DMS53 (cell line): ENCODE results near the gene ARHGEF4.
A peak's percentile ranks its signal among the peaks of the same experiment; 100 is the strongest.
"Not testable (repeated sequence)": the region's sequence is repeated elsewhere in the genome, so short reads cannot be mapped to it uniquely, and the experiment has no call there.

Experiments
- DNase-seq: peaks from one replicate; lab custom pipeline; 2025; lab: John Stamatoyannopoulos, UW

ARHGEF4 gene

GRCh38 chr2:131052741-131053263 lies 216.1 kb downstream of the ARHGEF4 start:
- no peak for DNase-seq

DNA sequence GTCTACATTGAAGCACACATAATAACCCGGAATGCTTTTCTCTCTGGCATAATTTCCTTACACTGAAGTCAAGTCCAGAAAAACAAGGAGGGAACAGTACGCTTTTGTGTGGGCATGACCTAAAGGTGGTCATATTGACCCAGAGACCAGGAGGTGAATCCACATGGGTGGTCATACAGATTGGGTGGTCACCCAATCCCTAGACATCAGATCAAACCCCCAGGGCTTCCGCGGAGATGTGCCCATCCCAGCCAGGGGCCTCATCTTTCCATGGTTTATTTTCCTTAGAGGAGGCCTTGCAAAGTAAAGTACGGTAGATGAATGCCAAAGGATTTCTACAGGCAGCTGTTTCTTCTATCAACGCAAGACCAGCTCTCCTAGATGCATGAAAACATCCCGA lies 217.8 kb downstream of the ARHGEF4 start:
- DNase-seq, result no peak

GRCh38 chr2:131055169-131056065 lies 218.7 kb downstream of the ARHGEF4 start:
- DNase-seq, result no peak

GRCh38 chr2:131056204-131056931 lies 219.7 kb downstream of the ARHGEF4 start:
- no peak for DNase-seq

- no peak for DNase-seq
Observed at GRCh38 chr2:131056932-131057287, 220.2 kb downstream of the ARHGEF4 start.

GRCh38 chr2:131058214-131058843 lies 221.6 kb downstream of the ARHGEF4 start:
- no peak for DNase-seq

DNA sequence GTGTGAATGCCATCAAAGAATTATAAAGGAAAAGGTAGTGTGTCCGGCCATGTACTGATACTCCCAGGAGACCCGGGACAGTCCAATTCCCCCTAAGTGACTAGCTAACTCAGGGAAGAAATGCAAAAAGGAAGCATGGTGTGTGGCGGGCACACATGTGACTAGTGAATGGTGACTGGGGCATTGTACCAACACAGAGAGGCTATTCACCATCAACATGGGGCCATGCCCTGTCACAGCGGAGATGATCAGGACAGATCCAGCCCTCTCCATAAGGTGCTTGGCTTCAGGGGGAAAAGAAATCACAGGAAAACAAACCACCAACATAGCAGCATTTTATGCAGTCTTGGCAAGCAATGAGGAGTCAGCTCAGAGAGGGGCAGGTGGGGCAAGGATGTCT lies 222.2 kb downstream of the ARHGEF4 start:
- no peak for DNase-seq

DNA sequence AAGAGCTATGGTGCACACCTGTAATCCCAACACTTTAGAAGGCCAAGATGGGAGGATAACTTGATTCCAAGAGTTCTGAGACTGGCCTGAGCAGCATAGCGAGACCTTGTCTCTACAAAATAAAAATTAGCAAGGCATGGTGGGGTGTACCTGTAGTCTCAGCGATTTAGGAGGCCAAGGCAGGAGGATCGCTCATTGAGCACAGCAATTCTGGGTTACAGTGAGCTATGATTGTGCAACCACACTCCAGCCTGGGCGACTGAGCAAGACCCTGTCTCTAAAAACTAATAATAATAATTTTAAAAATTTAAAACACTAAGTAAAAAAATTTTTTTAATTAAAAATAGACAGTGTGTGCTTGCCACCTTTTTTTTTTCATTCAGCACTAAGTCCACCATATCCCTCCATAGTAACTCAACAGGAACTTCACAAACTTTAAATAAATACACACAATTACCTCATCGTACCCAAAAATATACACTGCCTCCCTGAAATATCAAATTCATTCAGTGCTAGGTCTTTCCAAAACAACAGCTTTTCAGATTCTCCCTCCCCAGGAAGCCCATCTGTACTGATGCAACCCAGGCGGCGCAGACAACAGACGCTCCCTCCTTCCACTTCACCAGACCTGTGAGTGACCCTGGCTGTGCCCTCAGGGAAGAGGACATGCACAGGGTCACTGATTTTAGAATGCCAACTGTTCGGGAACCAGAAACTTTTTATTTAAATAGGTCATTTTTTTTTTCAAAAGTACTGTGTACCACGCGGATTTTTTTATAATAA lies 227.0 kb downstream of the ARHGEF4 start:
- DNase-seq, result no peak

DNA sequence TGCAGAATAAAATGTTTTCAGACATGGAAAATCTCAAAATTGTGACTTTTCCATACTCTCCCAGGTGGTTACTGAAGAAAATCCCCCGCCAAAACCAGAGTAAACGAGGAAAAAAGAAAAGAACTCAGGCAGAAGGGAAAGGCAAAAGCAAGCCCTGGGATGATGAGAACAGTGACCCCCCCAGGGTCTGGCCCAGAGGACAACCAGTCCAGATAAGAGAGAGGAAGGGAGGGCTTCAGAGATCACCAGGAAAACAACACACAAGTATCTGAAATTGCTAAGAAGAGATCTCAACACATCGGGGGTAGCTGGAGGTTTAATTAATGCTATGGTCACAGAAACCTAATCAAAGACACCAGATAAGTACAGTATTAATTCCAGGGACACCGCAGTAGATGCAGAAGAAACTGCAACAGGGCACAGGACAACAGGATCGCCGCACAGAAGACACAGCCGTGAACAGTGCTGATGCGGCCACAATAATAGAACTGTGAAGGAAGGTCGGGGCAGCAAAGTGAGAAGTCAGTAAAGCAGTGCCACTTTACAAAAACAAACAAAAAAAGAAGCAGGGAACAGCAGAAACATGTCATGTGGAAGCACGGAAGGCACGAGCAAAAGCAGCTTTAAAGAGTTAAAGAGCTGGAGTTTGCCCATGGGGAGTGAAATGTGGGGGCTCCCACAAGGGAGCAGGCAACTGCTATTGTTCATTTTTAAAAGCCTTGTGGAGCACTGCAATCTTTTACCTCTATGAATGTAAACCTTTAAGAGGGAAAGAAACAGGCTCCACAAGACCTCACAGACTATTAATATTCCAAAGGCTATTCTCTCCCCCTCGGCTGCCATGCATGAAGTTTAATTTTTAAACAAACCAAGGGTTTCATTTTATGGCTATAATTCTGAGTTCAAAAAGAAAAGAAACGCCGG lies 228.1 kb downstream of the ARHGEF4 start:
- DNase-seq, result no peak

DNA sequence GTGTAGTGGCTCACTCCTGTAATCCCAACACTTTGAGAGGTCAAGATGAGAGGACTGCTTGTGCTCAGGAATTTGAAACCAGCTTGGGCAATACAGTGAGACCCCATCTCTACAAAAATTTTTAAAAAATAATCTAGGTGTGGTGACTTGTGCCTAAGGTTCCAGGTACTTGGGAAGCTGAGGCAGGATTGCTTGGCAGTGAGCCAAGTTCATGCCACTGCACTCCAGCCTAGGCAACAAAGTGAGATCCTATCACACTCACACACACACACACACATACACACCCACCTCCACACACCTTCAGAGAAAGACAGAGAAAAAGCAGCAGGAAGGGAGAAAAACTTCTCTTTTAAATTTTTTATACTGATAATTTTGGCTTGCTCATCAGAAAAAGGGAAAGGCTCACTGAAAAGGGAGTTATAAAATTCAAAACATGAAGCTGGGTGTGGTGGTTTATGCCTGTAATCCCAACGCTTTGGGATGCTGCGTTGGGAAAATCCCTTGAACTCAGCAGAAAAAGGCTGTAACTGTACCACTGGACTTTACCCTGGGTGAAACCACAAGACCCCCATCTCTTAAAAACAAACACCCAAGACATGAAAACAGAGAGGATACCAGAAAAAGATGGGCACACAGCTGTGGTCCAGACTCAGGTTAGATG lies 230.9 kb downstream of the ARHGEF4 start:
- DNase-seq, result no peak

DNA sequence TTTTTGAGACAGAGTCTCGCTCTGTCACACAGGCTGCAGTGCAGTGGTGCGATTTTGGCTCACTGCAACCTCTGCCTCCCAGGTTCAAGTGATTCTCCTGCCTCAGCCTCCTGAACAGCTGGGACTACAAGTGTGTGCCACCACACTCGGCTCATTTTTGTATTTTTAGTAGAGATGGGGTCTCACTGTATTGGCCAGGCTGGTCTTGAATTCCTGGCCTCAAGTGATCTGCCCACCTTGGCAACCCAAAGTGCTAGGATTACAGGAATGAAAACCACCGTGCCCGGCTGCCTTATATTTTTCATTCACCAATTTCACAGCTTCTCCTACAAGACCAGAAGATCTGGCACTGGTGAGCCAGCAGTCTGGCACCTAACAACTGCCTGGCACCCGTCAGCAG lies 231.5 kb downstream of the ARHGEF4 start:
- DNase-seq, result not testable (repeated sequence)

- not testable (repeated sequence) for DNase-seq
Observed at GRCh38 chr2:131075578-131075977, 238.9 kb downstream of the ARHGEF4 start.

DNA sequence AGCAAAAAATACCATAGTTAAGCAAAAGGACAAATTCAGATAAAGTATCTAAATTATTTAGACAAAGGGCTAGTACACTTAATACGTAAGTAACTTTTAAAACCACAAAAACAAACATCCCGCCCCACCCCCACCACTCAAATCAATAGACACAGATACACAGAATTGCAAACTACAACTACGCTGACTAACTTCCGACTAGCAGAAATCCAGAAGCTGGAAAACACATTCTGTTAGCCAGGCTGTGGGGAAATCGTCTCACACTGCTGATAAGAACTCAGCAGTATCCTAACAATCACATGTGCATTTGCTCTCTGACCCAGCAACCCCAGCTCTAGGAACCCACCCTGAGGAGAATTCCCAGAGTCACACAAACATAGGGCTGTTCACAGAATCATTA lies 240.0 kb downstream of the ARHGEF4 start:
- no peak for DNase-seq

DNA sequence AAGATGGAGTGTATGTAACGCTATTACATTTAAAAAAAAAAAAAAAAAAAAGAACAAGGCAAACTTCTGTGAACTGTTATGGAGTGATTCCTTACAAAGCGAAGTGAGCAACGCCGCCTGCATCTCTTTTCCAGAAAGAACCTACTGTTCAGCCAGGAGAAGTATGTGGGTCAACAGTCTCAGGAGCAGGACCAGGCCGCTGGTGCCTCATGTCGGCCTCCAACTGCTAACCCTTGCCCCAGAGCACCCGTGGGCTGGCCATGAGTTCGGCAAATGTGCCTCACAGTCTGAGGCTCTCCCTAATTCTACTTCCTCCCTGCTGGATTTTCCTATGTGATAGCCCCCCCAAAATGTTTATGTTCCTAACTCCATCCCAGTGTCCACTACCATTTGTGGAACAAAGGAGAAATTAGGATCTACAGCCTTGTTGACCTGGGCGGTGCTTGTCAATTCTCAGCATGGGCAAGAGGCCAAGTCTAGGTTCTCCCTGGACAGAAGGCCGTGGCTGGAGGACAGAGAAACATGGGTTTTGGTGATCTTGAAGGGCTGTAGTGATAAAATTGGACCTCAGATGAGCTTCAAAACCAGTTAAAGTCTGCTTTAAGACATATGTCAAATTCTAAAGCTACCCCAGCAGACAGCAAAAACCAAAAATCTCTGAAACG lies 240.6 kb downstream of the ARHGEF4 start:
- DNase-seq, result no peak

DNA sequence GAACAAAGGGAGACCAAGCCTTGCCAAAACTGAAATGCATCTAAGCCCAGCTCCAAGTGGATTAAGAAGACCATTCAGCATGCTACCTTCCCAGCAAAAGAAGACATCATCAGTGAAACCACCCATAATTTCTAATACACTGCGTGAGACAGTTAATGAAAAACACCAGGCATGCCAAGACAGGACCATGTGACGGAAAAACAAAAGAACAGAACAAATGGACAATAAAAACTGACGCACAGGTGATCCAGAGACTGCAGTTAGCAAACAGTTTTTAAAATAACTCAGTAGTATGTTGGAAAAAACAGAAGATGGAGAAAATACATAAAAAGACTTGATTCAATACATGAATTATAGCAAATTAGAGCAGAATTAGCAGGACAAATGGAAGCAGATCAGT lies 241.3 kb downstream of the ARHGEF4 start:
- DNase-seq, result no peak

- DNase-seq, result not testable (repeated sequence)
Observed at GRCh38 chr2:131079931-131080330, 243.2 kb downstream of the ARHGEF4 start.

DNA sequence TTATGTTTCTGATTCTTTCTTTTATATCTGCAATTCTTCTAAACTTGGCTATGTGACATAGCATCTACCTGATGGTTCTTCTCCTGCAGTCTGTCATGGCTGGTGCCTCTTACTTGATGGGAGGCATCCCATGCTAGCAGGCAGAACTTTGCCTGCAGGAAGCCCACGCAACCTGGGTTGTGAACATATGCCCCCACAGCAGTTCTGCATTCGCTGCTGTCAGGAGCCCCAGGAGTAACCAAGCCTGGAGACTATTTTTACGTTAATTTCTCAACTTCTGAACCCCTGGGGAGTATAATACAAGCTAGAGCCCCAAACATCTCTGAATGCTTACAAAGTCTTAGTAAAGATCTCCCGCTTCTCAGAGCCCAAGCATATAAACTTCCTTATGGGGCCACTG lies 244.5 kb downstream of the ARHGEF4 start:
- no peak for DNase-seq

- DNase-seq, result no peak
Observed at GRCh38 chr2:131085646-131086045, 248.9 kb downstream of the ARHGEF4 start.

- DNase-seq, result peak; percentile 13
Observed at GRCh38 chr2:131092458-131093005, 255.8 kb downstream of the ARHGEF4 start.
